HEK293 (cell line): Measurements from ENCODE around the gene CCNA2.

Experiments used
- CTCF ChIA-PET: fragments of 350-600 bp; formaldehyde crosslinking; extraction: SDS; loops from one replicate; lab custom pipeline; 2021; ENCODE audit warnings: antibody characterized with exemption; lab: Yijun Ruan, JAX
- POLR2A ChIA-PET: fragments of 300-600 bp; formaldehyde crosslinking; extraction: SDS; loops from one replicate; lab custom pipeline; 2020; ENCODE audit warnings: antibody characterized with exemption, inconsistent platforms; lab: Yijun Ruan, JAX
- H3K27ac ChIP-seq: fragments of 200-500 bp; sonication (Bioruptor generic); 2 replicates; pipeline ENCODE4 v1.5.1; 2014; ENCODE audit warnings: low read depth, low read length, control low read depth, inconsistent platforms; ENCODE audit errors: extremely low read depth
- H3K36me3 ChIP-seq, 2 experiments: fragments of 200-500 bp in 1 of 2; sonication (Bioruptor generic) in 1 of 2; 1 replicate in 1 of 2; 2 replicates in 1 of 2; pipeline ENCODE4 v1.5.1; 2014 to 2017; ENCODE audit warnings: inconsistent platforms in 2 of 2, low read length in 2 of 2; ENCODE audit not compliant: control insufficient read depth in 2 of 2, insufficient read depth in 1 of 2
- H3K4me1 ChIP-seq: fragments of 200-500 bp; sonication (Bioruptor generic); 2 replicates; pipeline ENCODE4 v1.5.1; 2014; ENCODE audit warnings: mild to moderate bottlenecking, low read length, inconsistent platforms; ENCODE audit not compliant: control insufficient read depth, insufficient read depth
- H3K4me3 ChIP-seq: 2 replicates; pipeline ENCODE4 v1.5.1; 2011; ENCODE audit warnings: low read depth, mild to moderate bottlenecking, control low read depth, low read length, moderate library complexity
- H3K9me3 ChIP-seq: fragments of 200-500 bp; sonication (Bioruptor generic); 2 replicates; pipeline ENCODE4 v1.5.1; 2014; ENCODE audit warnings: low read depth, low read length, inconsistent platforms; ENCODE audit not compliant: control insufficient read depth, insufficient read depth
- MZF1 ChIP-seq: fragments of 450-650 bp; formaldehyde crosslinking; IDR thresholded peaks from 2 replicates; pipeline ENCODE4 v1.5.1; 2017; ENCODE audit warnings: missing biosample characterization, missing genetic modification characterization, borderline replicate concordance
- PATZ1 ChIP-seq: fragments of 450-650 bp; formaldehyde crosslinking; IDR thresholded peaks from 2 replicates; pipeline ENCODE4 v1.5.1; 2016; ENCODE audit warnings: missing biosample characterization, missing genetic modification characterization
- REPIN1 ChIP-seq: fragments of 450-650 bp; formaldehyde crosslinking; IDR thresholded peaks from 2 replicates; pipeline ENCODE4 v1.5.1; 2017; ENCODE audit warnings: missing biosample characterization, missing genetic modification characterization, low read depth
- SETDB1 ChIP-seq: IDR thresholded peaks from one replicate; pipeline ENCODE4 v1.6.1; 2017; ENCODE audit warnings: mild to moderate bottlenecking, low read length, moderate library complexity, mixed read lengths; ENCODE audit not compliant: insufficient read length
- SP7 ChIP-seq: fragments of 450-650 bp; formaldehyde crosslinking; IDR thresholded peaks from 2 replicates; pipeline ENCODE4 v1.5.1; 2016; ENCODE audit warnings: missing biosample characterization, missing genetic modification characterization
- WT1 ChIP-seq: fragments of 450-650 bp; formaldehyde crosslinking; IDR thresholded peaks from 2 replicates; pipeline ENCODE4 v1.5.1; 2016; ENCODE audit warnings: missing biosample characterization, missing genetic modification characterization
- ZFHX2 ChIP-seq: fragments of 450-650 bp; formaldehyde crosslinking; conservative IDR thresholded peaks from 2 replicates; pipeline ENCODE4 v1.5.1; 2016; ENCODE audit warnings: missing biosample characterization, missing genetic modification characterization
- ZNF175 ChIP-seq: fragments of 450-650 bp; formaldehyde crosslinking; IDR thresholded peaks from 2 replicates; pipeline ENCODE4 v1.5.1; 2016; ENCODE audit warnings: missing biosample characterization, missing genetic modification characterization
- ZNF2 ChIP-seq: fragments of 450-650 bp; formaldehyde crosslinking; IDR thresholded peaks from 2 replicates; pipeline ENCODE4 v1.5.1; 2016; ENCODE audit warnings: missing biosample characterization, missing genetic modification characterization
- ZNF23 ChIP-seq: fragments of 450-650 bp; formaldehyde crosslinking; IDR thresholded peaks from 2 replicates; pipeline ENCODE4 v1.5.1; 2016; ENCODE audit warnings: missing biosample characterization, missing genetic modification characterization, borderline replicate concordance
- ZNF239 ChIP-seq: fragments of 450-650 bp; formaldehyde crosslinking; IDR thresholded peaks from 2 replicates; pipeline ENCODE4 v1.5.1; 2016; ENCODE audit warnings: missing biosample characterization, missing genetic modification characterization
- ZNF302 ChIP-seq: fragments of 450-650 bp; formaldehyde crosslinking; IDR thresholded peaks from 2 replicates; pipeline ENCODE4 v1.5.1; 2016; ENCODE audit warnings: missing biosample characterization, missing genetic modification characterization, low read depth
- ZNF324 ChIP-seq: fragments of 450-650 bp; formaldehyde crosslinking; IDR thresholded peaks from 2 replicates; pipeline ENCODE4 v1.5.1; 2016; ENCODE audit warnings: missing biosample characterization, missing genetic modification characterization
- ZNF416 ChIP-seq: fragments of 450-650 bp; formaldehyde crosslinking; IDR thresholded peaks from 2 replicates; pipeline ENCODE4 v1.5.1; 2016; ENCODE audit warnings: missing biosample characterization, missing genetic modification characterization
- ZNF513 ChIP-seq: fragments of 450-650 bp; IDR thresholded peaks from 2 replicates; pipeline ENCODE4 v1.5.1; 2018; ENCODE audit warnings: missing biosample characterization, missing genetic modification characterization
- ZNF530 ChIP-seq: fragments of 450-650 bp; formaldehyde crosslinking; IDR thresholded peaks from 2 replicates; pipeline ENCODE4 v1.5.1; 2016; ENCODE audit warnings: low read depth, missing biosample characterization, missing genetic modification characterization
- ZNF610 ChIP-seq: fragments of 450-650 bp; formaldehyde crosslinking; IDR thresholded peaks from 2 replicates; pipeline ENCODE4 v1.5.1; 2016; ENCODE audit warnings: missing biosample characterization, missing genetic modification characterization, borderline replicate concordance
- ZNF707 ChIP-seq: fragments of 450-650 bp; formaldehyde crosslinking; IDR thresholded peaks from 2 replicates; pipeline ENCODE4 v1.5.1; 2016; ENCODE audit warnings: missing biosample characterization, missing genetic modification characterization
- ZNF768 ChIP-seq: fragments of 450-650 bp; formaldehyde crosslinking; IDR thresholded peaks from 2 replicates; pipeline ENCODE4 v1.5.1; 2018; ENCODE audit warnings: missing biosample characterization, mild to moderate bottlenecking, missing genetic modification characterization
- TF ChIP-seq, protein P1 (sequence below): fragments of 450-650 bp; formaldehyde crosslinking; IDR thresholded peaks from 2 replicates; pipeline ENCODE4 v1.5.1; 2016; ENCODE audit warnings: missing biosample characterization, missing genetic modification characterization
- TF ChIP-seq, protein P2 (sequence below): fragments of 450-650 bp; formaldehyde crosslinking; IDR thresholded peaks from 2 replicates; pipeline ENCODE4 v1.5.1; 2016; ENCODE audit warnings: missing biosample characterization, missing genetic modification characterization, low read depth
- TF ChIP-seq, protein P3 (sequence below): fragments of 450-650 bp; formaldehyde crosslinking; IDR thresholded peaks from 2 replicates; pipeline ENCODE4 v1.5.1; 2017; ENCODE audit warnings: missing biosample characterization, missing genetic modification characterization
- TF ChIP-seq, protein P4 (sequence below): fragments of 450-650 bp; formaldehyde crosslinking; IDR thresholded peaks from 2 replicates; pipeline ENCODE4 v1.5.1; 2016; ENCODE audit warnings: missing biosample characterization, missing genetic modification characterization, borderline replicate concordance

Gene CCNA2

DNA sequence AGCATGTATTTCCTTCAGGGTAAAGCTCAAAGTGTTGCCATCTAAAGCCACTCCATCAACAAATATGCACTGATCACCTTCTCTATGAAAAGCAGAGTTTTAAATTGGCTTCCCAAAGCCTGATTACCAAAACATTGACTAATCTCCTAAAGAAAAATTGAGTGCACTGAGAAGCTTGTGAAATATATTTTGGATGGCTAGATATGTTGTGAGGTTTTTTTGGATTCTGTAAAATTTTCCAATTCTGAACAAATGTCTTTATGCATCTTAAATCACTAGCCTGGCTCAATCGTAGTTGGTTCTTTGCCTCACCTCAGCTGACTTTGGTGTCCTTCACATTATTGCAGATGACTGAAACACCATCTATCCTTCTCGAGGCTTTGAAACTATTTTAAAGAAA lies 37.5 kb downstream of the CCNA2 start:
- Histone ChIP-seq H3K36me3 (no peaks in the 10 kb centered on the region), H3K4me1 (no peaks in the 10 kb centered on the region), H3K27ac (no peak overlapping the region), H3K4me3 (no peak overlapping the region), H3K9me3 (no peaks in the 10 kb centered on the region)
- TF ChIP-seq, protein P1, sequence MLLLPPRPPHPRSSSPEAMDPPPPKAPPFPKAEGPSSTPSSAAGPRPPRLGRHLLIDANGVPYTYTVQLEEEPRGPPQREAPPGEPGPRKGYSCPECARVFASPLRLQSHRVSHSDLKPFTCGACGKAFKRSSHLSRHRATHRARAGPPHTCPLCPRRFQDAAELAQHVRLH: no peak
- TF ChIP-seq WT1 (no peak), PATZ1 (tag by site-specific recombination) (no peak), REPIN1 (tag by site-specific recombination) (no peak), ZNF513 (tag by site-specific recombination) (no peak), ZNF416 (no peak), ZNF302 (tag by site-specific recombination) (no peak), ZNF530 (tag by site-specific recombination) (no peak), ZNF610 (tag by site-specific recombination) (no peak), ZNF707 (tag by site-specific recombination) (no peak)
- TF ChIP-seq, protein P2, sequence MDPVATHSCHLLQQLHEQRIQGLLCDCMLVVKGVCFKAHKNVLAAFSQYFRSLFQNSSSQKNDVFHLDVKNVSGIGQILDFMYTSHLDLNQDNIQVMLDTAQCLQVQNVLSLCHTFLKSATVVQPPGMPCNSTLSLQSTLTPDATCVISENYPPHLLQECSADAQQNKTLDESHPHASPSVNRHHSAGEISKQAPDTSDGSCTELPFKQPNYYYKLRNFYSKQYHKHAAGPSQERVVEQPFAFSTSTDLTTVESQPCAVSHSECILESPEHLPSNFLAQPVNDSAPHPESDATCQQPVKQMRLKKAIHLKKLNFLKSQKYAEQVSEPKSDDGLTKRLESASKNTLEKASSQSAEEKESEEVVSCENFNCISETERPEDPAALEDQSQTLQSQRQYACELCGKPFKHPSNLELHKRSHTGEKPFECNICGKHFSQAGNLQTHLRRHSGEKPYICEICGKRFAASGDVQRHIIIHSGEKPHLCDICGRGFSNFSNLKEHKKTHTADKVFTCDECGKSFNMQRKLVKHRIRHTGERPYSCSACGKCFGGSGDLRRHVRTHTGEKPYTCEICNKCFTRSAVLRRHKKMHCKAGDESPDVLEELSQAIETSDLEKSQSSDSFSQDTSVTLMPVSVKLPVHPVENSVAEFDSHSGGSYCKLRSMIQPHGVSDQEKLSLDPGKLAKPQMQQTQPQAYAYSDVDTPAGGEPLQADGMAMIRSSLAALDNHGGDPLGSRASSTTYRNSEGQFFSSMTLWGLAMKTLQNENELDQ (tag by site-specific recombination): no peak
- CTCF ChIA-PET: interaction anchor here (0.5 to 0.7 kb wide), 2 partner anchors 62 to 415 kb away, joined by 3 read pairs; no protein-coding TSS in a partner anchor
- POLR2A ChIA-PET: no interaction called here

- Histone ChIP-seq H3K4me3 (no peak overlapping the region), H3K27ac (no peak overlapping the region), H3K36me3 (no peaks in the 10 kb centered on the region), H3K4me1 (no peaks in the 10 kb centered on the region), H3K9me3 (no peaks in the 10 kb centered on the region)
- POLR2A ChIA-PET: no interaction called here
- 0 out of 2 replicates have a peak, but pooled peaks have one; percentile 11 for TF ChIP-seq ZFHX2 (tag by site-specific recombination)
- TF ChIP-seq ZNF239 (tag by site-specific recombination): no peak
- no peak for TF ChIP-seq MZF1 (tag by site-specific recombination)
- CTCF ChIA-PET: interaction anchor here (0.7 kb wide), 1 partner anchor 421 kb away, joined by 3 read pairs; no protein-coding TSS in a partner anchor
Measured at GRCh38 chr4:121785479-121785878, 38.2 kb downstream of the CCNA2 start.

DNA sequence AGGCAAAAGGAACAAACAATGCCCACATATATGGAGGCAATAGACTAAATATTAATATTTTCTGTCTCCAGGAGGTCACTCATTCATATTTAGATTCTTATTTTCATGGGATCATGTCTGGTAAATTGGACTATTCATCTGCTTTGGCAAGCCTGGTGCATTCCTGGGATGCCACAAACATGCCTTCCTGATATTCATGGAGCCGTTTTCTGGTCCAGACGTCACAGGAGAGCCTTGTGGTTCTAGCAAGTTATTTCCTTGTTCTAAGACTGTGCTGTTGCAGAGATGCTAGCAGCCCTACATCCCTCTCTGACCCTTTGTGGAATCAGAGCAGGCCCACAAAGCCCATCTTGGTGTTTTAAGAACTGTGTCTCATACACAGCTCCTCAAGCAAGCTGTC lies 38.7 kb downstream of the CCNA2 start:
- ChIA-PET CTCF (no interaction called here), POLR2A (no interaction called here)
- H3K9me3 ChIP-seq: no peaks in the 10 kb centered on the region
- no peak overlapping the region for H3K4me3 ChIP-seq
- no peaks in the 10 kb centered on the region for H3K36me3 ChIP-seq
- no peaks in the 10 kb centered on the region for H3K4me1 ChIP-seq
- no peak overlapping the region for H3K27ac ChIP-seq
- TF ChIP-seq ZNF2 (tag by site-specific recombination) (no peak), SETDB1 (no peak), ZNF175 (tag by site-specific recombination) (no peak), ZNF768 (tag by site-specific recombination) (no peak), ZNF324 (no peak), ZNF23 (tag by site-specific recombination) (no peak), SP7 (no peak)
- TF ChIP-seq, protein P1: no peak
- TF ChIP-seq, protein P3, sequence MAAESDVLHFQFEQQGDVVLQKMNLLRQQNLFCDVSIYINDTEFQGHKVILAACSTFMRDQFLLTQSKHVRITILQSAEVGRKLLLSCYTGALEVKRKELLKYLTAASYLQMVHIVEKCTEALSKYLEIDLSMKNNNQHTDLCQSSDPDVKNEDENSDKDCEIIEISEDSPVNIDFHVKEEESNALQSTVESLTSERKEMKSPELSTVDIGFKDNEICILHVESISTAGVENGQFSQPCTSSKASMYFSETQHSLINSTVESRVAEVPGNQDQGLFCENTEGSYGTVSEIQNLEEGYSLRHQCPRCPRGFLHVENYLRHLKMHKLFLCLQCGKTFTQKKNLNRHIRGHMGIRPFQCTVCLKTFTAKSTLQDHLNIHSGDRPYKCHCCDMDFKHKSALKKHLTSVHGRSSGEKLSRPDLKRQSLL (tag by site-specific recombination): no peak
- TF ChIP-seq, protein P4, sequence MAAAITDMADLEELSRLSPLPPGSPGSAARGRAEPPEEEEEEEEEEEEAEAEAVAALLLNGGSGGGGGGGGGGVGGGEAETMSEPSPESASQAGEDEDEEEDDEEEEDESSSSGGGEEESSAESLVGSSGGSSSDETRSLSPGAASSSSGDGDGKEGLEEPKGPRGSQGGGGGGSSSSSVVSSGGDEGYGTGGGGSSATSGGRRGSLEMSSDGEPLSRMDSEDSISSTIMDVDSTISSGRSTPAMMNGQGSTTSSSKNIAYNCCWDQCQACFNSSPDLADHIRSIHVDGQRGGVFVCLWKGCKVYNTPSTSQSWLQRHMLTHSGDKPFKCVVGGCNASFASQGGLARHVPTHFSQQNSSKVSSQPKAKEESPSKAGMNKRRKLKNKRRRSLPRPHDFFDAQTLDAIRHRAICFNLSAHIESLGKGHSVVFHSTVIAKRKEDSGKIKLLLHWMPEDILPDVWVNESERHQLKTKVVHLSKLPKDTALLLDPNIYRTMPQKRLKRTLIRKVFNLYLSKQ: no peak
